KMS-11 (cell line): Measurements from ENCODE around the gene ARHGAP22.

ENCODE experiments used
- H2AFZ ChIP-seq: fragments of 200-600 bp; sonication (generic); 2 replicates; pipeline ENCODE4 v1.6.1; 2016; ENCODE audit warnings: antibody characterized with exemption, mixed run types, low read depth
- H3K27ac ChIP-seq: fragments of 200-600 bp; sonication (generic); 2 replicates; pipeline ENCODE4 v1.6.1; 2016; ENCODE audit warnings: mild to moderate bottlenecking, mixed run types
- H3K27me3 ChIP-seq: fragments of 200-600 bp; sonication (generic); 2 replicates; pipeline ENCODE4 v1.6.1; 2017; ENCODE audit warnings: mild to moderate bottlenecking, low read depth, mixed run types, moderate library complexity; ENCODE audit not compliant: insufficient read depth
- H3K36me3 ChIP-seq: fragments of 200-600 bp; sonication (generic); 2 replicates; pipeline ENCODE4 v1.6.1; 2017; ENCODE audit warnings: mild to moderate bottlenecking, mixed run types; ENCODE audit not compliant: insufficient read depth
- H3K4me1 ChIP-seq: fragments of 200-600 bp; sonication (generic); 2 replicates; pipeline ENCODE4 v1.6.1; 2016; ENCODE audit warnings: mild to moderate bottlenecking, low read depth, mixed run types; ENCODE audit not compliant: poor library complexity, severe bottlenecking
- H3K4me2 ChIP-seq: fragments of 200-600 bp; sonication (generic); 2 replicates; pipeline ENCODE4 v1.7.0; 2016; ENCODE audit warnings: mild to moderate bottlenecking, mixed run types
- H3K4me3 ChIP-seq: fragments of 200-600 bp; sonication (generic); IDR thresholded peaks from 2 replicates; pipeline ENCODE4 v1.6.1; 2017; ENCODE audit warnings: low read depth, low read length, mixed read lengths; ENCODE audit not compliant: insufficient read depth
- H3K79me2 ChIP-seq: fragments of 200-600 bp; sonication (generic); 2 replicates; pipeline ENCODE4 v1.6.1; 2016; ENCODE audit warnings: low read depth, mixed run types; ENCODE audit not compliant: insufficient read depth
- H3K9ac ChIP-seq: fragments of 200-600 bp; sonication (generic); 2 replicates; pipeline ENCODE4 v1.6.1; 2016; ENCODE audit warnings: mild to moderate bottlenecking, mixed run types
- H4K20me1 ChIP-seq: fragments of 200-600 bp; sonication (generic); 2 replicates; pipeline ENCODE4 v1.6.1; 2016; ENCODE audit warnings: mild to moderate bottlenecking, mixed run types; ENCODE audit not compliant: insufficient read depth
- CTCF ChIP-seq: fragments of 200-600 bp; sonication (generic); conservative IDR thresholded peaks from 2 replicates; pipeline ENCODE4 v1.6.1; 2017; ENCODE audit warnings: low read depth, mild to moderate bottlenecking, antibody characterized with exemption, low read length, moderate library complexity, mixed read lengths

The ARHGAP22 gene

GRCh38 chr10:48604991-48605508 is at the start of gene ARHGAP22:
Gene ARHGAP22, minus strand, starts transcription at chr10:48605073. Its CDS starts 277 bp downstream, at chr10:48604796.
- H3K79me2 ChIP-seq: no peaks in the 10 kb centered on the region
- H4K20me1 ChIP-seq: no peaks in the 10 kb centered on the region
- H3K4me1 ChIP-seq: peaks cover 20% of the 10 kb centered on the region
- peak within 1 kb of the TSS; percentile 81 for H3K9ac ChIP-seq
- no peak for TF ChIP-seq CTCF
- H2AFZ ChIP-seq: peak within 1 kb of the TSS; percentile 99
- H3K4me2 ChIP-seq: peak within 1 kb of the TSS; percentile 78
- no peak within 1 kb of the TSS for H3K27ac ChIP-seq
- peak within 1 kb of the TSS; percentile 33 for H3K4me3 ChIP-seq
- no peaks in the 10 kb centered on the region for H3K36me3 ChIP-seq
- no peaks in the 10 kb centered on the region for H3K27me3 ChIP-seq

GRCh38 chr10:48653944-48654698 is 49.2 kb upstream of the ARHGAP22 start:
- H2AFZ ChIP-seq: no peak overlapping the region
- no peak for TF ChIP-seq CTCF
- no peaks in the 10 kb centered on the region for H3K79me2 ChIP-seq
- H3K27me3 ChIP-seq: no peaks in the 10 kb centered on the region
- H3K36me3 ChIP-seq: no peaks in the 10 kb centered on the region
- no peak overlapping the region for H3K4me2 ChIP-seq
- H3K4me1 ChIP-seq: peaks cover 17% of the 10 kb centered on the region
- no peak overlapping the region for H3K9ac ChIP-seq
- H4K20me1 ChIP-seq: no peaks in the 10 kb centered on the region
- no peak overlapping the region for H3K4me3 ChIP-seq
- no peak overlapping the region for H3K27ac ChIP-seq

- H3K4me3 ChIP-seq: no peak overlapping the region
Measured at GRCh38 chr10:48653347-48653746, 48.5 kb upstream of the ARHGAP22 start.

GRCh38 chr10:48652344-48652743 is 47.5 kb upstream of the ARHGAP22 start:
- no peaks in the 10 kb centered on the region for H3K79me2 ChIP-seq
- no peak for TF ChIP-seq CTCF
- no peak overlapping the region for H2AFZ ChIP-seq
- H3K36me3 ChIP-seq: no peaks in the 10 kb centered on the region
- H3K27ac ChIP-seq: no peak overlapping the region
- no peaks in the 10 kb centered on the region for H4K20me1 ChIP-seq
- no peak overlapping the region for H3K4me3 ChIP-seq
- no peak overlapping the region for H3K9ac ChIP-seq
- no peaks in the 10 kb centered on the region for H3K27me3 ChIP-seq
- no peak overlapping the region for H3K4me2 ChIP-seq
- peaks cover 11% of the 10 kb centered on the region for H3K4me1 ChIP-seq

More at GRCh38 chr10:48653347-48653746, 48.5 kb upstream of the ARHGAP22 start:
- H2AFZ ChIP-seq: no peak overlapping the region
- H3K27me3 ChIP-seq: no peaks in the 10 kb centered on the region
- H3K79me2 ChIP-seq: no peaks in the 10 kb centered on the region
- no peaks in the 10 kb centered on the region for H4K20me1 ChIP-seq
- H3K9ac ChIP-seq: no peak overlapping the region
- no peaks in the 10 kb centered on the region for H3K36me3 ChIP-seq
- no peak overlapping the region for H3K4me2 ChIP-seq
- H3K27ac ChIP-seq: no peak overlapping the region
- peaks cover 16% of the 10 kb centered on the region for H3K4me1 ChIP-seq
- TF ChIP-seq CTCF: no peak
